A204.1 (cell line): Measurements from ENCODE around the gene GZMM.

Experiments used
- FAIRE-seq: peaks from 2 replicates; lab custom pipeline; 2012; peaks lifted over from hg19 to GRCh38; lab: Jason Lieb, UNC

GZMM gene

DNA sequence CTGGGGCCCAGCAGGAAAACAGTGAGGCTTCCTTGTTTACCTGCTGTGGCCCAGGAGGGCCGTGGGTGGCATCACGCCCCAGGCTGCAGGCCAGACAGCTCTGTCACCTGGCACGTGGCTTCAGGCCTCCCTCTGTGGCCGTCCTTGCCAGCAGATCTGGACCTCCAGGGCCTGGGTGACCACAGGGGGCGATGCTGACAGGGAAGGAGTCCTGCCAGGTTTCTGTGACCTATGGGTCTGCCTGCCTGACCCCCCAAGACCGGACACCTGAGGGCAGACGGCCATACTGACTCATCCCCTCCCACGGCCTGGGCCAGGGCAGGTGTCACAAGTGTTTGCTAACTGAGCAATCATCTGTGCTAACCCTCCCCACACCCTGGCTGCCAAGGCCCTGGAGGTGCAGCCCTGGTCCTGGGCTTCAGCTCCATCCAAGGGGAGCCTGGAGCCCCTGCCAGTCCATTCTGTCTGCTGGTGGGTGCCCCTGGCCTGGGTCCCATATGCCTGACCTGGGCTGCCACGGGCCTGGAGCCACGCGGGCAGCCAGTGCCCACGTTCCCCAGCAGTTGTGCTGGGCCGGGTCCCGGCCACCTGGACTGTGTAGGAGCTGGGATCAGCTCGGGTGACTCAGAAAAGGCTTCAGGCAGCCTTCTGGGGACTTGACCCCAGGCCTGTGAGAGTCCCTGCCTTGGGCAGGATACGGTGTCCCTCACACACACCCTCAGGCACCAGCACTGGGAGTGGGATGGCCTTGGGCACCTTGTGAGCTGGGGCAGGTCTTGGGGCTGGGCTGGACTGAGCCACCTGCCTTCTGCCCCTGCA, 8.6 kb upstream of the GZMM start:
- no peak for FAIRE-seq

DNA sequence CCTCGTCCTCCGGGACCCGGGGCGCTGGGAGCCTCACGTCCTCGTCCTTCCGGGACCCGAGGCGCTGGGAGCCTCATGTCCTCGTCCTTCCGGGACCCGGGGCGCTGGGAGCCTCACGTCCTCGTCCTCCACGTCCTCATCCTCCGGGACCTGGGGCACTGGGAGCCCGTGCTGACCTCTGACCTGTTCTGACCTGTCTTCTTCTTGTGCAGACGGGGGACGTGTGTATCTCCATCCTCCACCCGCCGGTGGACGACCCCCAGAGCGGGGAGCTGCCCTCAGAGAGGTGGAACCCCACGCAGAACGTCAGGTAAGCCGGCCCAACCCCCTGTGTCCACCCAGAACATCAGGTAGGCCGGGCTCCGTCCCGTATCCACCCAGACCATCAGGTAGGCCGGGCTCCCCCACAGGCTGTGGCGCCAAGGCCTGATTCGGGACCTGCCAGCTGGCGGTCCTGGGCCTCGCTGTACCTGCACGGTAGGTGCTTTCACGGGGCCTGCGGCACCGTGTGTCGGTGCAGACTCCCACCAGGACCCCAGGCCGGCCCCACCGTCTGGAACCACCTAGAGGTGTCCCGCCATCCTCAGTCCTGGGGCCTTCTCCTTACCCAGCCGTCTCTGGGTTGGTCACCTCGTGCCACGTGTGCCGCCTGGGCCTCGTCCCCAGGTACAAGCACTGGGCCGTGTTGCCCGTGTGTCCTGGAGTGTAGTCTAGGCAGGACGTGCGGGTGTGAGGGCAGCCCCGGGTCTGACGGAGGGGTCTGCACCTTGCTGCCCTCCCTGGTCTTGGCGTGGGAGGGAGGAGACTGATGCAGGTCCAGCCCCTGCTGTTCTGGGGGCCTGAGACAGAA, 7.6 kb upstream of the GZMM start:
- FAIRE-seq = no peak

DNA sequence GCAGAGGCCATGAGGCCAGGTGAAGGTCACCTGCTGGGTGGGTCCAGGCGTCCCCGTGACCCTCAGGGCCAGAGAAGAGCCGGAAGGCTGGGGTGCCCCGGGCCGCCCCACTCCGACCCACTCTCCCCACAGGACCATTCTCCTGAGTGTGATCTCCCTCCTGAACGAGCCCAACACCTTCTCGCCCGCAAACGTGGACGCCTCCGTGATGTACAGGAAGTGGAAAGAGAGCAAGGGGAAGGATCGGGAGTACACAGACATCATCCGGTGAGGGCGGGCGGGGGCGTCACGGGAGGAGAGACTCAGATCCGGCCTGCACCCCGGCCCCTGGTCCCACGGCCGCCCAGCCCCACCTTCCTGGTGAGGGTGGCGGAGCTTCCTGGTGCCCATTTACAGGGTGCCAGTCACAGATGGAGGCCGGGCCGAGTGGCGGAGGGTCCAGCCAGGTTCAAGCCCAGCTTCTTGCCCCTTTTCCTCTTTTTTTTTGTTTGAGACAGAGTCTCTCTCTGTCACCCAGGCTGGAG, 6.9 kb upstream of the GZMM start:
- no peak for FAIRE-seq

DNA sequence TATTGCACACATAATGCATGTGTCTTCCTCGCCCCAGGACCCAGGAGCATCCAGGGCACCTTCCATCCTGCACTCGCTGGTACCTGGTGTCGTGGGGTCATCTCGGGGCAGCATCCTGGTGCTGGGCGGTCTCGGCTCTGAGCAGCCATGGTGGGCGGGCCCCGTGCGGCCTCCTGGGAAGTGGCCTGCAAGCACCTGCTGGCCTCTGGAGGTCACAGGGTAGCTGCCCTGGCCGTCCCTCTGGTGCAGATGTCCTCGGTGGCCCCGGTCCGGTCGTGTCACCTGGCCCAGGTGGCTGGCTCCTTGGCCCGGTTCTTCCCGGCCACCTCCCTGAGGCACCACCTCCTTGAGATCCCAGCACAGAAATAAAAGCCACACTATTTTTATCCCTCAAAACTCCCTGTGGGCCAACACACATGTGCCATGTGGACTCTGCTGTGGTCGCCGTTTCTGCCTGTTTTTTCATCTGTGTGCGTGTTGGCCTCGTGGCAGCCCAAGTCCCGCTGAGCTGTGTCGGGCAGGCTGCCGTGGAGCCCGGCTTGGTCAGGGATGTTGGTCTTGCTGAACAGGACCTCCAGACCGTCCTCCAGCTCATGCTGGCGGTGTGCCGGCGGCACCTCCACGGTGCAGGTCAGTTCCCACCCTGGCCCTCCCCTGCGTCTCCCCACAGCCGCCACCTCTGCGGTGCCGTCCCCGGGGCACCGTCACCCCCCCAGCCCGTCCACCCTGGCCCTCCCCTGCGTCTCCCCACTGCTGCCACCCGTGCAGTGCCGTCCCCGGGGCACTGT, 5.0 kb upstream of the GZMM start:
- FAIRE-seq = no peak

DNA sequence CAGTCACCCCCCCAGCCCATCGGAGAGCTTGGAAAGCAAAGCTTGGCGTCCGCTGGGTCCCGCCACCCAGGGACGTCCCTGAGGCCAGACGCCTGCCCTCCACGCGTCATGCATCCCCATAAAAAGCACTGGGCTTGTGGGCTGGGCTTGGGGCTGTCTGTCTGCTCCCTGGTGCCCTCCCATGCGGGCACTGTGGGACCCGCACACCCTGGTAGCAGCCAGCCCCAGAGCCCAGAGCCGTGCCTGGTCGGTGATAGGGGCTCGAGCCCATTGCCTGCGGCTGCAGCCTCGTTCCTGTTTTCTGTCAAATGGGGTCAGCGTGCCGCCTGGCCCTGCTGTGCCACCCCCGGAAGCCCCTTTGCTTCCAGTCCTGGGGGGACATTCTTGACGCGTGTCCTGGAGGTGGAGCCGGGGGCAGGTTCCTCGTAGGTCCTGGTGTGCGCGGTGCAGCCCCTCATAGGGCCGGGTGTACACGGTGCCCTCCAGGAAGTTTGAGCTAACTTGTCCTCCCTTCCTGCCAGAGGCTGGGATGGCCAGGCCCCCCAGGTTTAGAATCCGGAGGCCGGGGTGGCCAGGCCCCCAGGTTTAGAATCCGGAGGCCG, 4.3 kb upstream of the GZMM start:
- FAIRE-seq = no peak

DNA sequence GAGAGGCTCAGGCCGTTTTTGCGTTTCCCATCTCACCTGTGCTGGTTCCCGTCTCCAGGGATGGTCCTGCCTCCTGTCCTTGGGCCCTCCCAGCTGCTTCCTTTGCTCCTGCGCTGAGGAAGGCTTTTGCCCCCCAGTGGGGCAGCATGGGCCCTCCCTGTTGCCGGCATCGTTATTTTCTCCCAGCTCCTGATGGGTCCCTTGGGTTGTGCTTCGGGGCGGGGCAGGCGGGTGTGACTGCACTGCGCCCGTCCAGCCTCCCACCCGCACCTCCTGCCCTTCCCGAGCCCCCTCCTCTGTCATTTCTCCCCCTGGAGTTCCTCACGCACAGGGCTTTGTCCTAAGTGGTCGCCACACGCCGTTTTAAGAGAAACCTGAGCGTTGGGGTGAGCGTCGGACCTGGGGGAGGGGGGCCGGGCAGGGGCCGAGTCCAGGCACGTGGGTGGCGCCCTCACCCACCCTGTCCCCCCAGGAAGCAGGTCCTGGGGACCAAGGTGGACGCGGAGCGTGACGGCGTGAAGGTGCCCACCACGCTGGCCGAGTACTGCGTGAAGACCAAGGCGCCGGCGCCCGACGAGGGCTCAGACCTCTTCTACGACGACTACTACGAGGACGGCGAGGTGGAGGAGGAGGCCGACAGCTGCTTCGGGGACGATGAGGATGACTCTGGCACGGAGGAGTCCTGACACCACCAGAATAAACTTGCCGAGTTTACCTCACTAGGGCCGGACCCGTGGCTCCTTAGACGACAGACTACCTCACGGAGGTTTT, 2.8 kb upstream of the GZMM start:
- no peak for FAIRE-seq

DNA sequence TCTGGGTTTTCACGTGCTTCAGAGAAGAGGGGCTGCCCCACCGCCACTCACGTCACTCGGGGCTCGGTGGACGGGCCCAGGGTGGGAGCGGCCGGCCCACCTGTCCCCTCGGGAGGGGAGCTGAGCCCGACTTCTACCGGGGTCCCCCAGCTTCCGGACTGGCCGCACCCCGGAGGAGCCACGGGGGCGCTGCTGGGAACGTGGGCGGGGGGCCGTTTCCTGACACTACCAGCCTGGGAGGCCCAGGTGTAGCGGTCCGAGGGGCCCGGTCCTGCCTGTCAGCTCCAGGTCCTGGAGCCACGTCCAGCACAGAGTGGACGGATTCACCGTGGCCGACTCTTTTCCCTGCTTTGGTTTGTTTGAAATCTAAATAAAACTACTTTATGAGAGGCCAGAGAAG, 2.2 kb upstream of the GZMM start:
- FAIRE-seq = no peak

DNA sequence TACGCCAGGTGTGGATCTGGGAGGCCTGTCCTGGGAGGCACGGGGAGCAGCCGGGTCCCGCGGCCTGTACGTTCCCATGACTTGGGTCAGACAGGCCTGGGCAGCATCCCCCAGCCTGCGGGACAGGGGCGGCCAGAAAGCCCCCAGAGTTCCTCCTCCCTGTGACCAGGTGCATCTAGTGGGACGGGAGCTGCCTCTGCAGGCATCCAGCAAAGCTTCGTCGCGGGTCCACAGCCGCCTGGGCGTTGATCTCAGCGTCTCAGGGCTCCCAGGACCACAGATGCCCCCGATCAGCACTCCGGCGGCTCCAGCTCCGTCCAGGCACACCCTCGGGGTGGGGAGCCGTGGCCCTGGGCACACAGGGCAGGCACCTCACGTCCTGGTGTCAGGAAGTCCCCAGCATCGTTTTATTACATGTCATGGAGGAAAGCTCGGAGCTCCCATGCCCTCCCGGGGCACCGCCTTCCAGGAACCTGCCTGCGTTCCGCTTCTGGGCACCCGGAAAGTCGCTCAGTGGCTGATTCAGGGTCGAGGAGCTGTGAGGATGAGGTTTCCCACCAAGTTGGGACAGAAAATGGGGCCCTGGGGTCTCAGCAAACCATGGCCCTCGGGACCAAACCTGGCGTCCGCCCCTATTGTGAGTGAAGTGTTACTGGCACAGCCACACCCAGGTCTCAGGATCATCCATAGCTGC, 1.5 kb upstream of the GZMM start:
- FAIRE-seq = no peak

DNA sequence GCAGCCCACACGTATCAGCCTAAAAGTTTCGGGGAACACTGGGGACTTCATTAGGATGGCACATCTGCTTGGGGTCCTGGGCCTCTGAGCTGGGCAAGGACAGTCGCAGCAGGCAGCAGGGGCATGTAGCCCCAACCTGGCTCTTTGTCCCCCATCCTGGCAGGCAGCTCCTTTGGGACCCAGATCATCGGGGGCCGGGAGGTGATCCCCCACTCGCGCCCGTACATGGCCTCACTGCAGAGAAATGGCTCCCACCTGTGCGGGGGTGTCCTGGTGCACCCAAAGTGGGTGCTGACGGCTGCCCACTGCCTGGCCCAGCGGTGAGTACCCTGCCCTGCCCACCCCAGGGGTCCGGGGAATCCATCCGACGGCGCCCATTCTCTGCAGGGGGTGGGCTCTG, 3.3 kb downstream of the GZMM start:
- FAIRE-seq = no peak

DNA sequence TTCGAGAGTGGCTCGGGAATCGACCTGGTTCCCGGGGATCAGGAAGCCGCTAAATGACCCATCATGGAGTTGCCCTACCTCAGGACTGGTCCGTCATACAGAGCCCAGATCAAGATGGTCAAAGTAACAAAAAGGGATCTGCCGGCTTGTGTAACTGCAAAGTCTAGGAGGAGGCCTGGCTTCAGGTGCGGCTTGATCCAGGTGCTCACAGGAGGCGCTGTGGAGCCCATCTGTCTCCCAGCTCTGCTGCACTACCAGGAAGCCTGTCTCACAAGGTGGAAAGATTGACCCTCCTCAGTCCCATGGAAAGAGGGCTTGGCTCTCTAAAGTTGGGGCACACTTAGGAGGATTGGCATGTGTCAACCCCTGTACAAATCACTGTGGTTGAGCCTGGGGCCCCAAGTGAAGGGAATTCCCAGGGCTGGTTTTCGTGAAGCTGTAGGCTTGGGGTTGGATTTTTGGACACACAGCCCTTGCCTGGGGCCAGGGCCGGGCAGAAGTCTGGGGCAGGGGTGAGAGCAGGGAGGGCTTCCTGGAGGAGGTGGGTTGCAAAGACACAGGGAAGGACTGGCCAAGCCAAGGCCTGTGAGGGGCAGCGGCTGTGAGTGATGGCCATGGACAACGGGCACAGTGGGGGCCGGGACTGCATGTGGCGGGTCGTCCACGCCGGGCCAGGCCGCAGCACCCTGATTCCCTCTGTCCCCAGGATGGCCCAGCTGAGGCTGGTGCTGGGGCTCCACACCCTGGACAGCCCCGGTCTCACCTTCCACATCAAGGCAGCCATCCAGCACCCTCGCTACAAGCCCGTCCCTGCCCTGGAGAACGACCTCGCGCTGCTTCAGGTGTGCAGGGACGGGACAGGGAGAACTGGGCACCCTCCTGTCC, 4.2 kb downstream of the GZMM start:
- no peak for FAIRE-seq

DNA sequence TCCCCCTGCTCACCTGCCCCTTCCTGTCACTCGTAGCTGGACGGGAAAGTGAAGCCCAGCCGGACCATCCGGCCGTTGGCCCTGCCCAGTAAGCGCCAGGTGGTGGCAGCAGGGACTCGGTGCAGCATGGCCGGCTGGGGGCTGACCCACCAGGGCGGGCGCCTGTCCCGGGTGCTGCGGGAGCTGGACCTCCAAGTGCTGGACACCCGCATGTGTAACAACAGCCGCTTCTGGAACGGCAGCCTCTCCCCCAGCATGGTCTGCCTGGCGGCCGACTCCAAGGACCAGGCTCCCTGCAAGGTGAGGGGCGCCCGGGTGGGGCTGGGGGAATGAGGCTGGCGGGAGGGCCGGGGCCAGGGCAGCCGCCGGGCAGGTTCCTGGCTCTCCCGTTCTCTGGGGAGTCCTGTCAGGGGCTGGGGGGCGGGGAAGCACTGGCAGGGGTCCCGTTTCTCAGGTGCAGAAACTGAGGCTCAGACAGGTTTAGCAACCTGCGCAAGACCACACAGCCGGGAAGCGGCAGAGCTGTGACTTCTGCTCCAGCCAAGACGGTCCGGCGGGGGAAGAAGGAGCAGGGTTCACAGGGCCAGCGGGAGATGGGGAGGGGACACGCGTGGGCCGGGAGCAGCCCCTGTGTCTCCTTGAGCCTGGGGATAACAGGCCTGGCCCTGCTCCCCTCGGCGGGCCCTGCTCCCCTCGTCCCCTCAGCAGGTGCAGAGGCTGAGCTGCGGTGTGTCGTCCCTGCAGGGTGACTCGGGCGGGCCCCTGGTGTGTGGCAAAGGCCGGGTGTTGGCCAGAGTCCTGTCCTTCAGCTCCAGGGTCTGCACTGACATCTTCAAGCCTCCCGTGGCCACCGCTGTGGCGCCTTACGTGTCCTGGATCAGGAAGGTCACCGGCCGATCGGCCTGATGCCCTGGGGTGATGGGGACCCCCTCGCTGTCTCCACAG, 5.3 kb downstream of the GZMM start:
- no peak for FAIRE-seq

DNA sequence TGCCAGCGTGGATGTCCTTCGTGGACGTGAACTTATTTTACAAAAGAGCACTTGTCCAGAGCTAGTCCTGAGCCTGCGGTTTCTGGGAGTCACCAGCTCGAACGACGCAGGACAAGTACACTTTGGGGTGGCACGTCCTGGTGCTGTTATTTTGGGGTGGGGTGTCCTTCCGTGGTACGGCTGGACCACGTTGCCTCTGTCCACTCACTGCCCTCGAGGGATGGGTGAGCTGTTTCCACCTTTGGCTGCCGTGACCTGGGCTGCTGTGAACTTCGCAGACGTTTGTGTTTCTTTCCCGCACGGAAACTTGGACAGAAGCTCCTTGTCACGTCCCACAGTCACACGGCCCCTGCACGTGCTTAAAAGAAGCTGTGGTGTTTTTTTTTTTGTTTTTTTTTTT, 11.0 kb downstream of the GZMM start:
- FAIRE-seq = no peak

DNA sequence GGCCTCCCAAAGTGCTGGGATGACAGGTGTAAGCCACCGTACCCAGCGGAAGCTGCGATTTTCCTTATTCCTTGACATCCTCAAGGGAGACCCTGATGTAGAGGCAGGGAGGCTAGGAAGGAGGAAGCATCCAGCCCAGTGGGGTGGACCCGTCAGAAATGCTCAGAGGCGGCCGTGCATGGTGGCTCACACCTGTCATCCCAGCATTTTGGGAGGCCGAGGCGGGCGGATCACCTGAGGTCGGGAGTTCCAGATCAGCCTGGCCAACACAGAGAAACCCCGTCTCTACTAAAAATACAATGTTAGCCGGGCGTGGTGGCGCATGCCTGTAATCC, 11.6 kb downstream of the GZMM start:
- FAIRE-seq = no peak

DNA sequence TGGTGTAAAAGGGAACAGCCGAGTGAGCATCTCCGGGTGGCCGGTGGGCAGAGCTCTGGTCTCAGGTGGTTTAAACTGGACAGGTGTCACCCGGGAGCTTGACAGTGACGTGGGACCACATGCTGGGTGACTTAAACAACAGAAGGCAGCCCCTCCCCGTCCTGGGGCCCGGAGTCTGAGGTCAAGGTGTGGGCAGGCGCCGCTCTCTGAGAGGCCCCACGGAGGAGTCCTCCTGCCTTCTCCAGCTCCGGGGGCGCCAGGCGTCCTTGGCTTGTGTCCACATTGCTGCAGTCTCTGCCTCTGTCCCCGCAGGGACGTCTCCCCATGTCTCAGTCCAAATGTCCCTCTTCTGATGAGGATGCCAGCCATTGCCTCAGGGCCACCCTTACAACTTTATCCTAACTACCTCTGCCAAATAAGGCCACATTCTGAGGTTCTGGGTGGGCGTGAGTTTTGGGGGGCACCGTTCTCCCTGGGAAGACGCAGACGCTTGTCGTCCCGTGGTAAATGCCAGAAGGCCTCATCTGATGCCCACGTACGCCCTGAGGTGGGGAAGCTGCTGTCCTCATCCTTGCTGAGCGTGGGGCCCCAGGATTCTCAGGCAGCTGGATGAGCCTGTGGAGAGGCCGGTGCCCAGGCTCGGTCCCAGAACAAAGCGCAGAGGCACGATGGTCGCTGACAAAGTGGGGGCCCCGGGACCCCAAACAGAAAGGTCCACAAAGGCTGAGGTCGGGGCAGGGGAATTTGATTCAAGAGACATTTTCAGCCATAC, 12.9 kb downstream of the GZMM start:
- FAIRE-seq = no peak

DNA sequence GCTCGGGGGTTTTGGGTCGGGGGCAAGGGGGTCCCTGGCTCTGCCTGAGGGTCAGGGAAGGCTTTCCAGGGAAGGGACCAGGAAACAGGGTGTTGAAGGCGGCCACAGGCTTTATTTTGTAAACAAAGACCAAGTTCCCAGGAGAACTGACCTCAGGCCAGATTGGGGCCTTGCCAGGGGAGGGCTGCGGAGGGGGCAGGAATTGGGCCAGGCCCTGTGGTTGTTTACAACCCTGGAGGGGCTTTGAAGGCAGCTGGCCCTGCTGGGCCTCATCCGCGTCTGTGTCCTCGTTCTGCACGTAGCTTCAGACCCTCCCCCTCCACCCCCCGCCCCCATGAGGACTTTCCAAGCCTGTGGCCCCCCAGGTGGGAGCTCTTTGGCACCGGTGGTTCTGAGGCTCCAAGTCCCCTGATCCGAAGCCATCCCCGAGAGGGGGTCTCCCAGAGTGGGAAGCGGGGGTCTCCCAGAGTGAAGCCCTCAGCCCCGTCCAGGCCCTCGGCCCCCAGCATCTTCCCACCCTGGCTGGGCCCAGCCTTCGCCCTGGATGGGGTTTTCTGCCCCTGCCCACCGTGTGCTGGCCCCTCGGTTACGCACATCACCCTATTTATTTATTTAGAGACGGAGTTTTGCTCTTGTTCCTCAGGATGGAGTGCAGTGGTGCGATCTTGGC, 15.1 kb downstream of the GZMM start:
- FAIRE-seq = no peak

DNA sequence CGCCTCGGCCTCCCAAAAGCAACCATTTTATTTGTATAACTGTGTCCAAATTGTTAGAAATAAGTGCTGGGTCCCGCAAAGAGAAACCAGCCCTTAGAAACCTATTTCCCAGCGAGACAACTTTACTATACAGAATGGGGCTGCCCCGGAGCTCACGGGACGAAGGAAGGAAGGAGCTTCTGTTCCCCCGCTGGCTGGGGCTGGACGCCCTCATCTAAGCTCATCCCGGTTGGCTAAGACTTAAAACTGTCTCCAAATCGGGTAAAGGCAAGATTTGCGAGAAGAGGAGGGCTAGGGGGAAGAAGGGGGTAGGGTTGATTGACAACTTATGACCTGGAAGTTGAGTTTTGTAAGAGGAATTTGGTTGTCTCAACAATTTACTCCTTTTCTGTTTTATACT, 16.3 kb downstream of the GZMM start:
- FAIRE-seq = no peak

DNA sequence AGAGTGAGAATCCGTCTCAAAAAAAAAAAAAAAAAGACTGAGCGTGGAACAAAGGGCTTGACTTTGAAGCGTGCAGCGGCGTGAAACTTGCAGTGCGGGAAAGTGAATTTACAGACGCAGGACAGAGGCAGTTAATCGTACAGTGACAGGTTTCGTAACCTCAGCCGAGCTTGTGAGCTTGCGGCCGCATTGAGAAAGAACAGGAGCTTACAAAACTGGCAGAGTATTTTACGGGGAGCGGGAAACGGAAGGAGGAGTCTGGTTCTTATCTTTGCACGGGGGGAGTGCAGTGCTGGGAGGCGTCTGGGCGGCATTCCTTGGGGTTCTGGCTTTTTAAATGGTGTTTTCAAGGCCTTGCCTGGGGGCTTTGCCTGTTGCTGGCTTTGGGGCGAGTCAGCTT, 22.6 kb downstream of the GZMM start:
- no peak for FAIRE-seq
